GM18870 (cell line): ENCODE data around the gene HTR1E.
"Not testable (repeated sequence)": the region's sequence is repeated elsewhere in the genome, so short reads cannot be mapped to it uniquely, and the experiment has no call there.

Source experiments
- ATAC-seq: cut with Tn5 transposase; IDR thresholded peaks from one replicate; pipeline ENCODE4 v1.9.1; 2021; ENCODE audit warnings: moderate library complexity; ENCODE audit not compliant: unreplicated experiment

The HTR1E gene

DNA sequence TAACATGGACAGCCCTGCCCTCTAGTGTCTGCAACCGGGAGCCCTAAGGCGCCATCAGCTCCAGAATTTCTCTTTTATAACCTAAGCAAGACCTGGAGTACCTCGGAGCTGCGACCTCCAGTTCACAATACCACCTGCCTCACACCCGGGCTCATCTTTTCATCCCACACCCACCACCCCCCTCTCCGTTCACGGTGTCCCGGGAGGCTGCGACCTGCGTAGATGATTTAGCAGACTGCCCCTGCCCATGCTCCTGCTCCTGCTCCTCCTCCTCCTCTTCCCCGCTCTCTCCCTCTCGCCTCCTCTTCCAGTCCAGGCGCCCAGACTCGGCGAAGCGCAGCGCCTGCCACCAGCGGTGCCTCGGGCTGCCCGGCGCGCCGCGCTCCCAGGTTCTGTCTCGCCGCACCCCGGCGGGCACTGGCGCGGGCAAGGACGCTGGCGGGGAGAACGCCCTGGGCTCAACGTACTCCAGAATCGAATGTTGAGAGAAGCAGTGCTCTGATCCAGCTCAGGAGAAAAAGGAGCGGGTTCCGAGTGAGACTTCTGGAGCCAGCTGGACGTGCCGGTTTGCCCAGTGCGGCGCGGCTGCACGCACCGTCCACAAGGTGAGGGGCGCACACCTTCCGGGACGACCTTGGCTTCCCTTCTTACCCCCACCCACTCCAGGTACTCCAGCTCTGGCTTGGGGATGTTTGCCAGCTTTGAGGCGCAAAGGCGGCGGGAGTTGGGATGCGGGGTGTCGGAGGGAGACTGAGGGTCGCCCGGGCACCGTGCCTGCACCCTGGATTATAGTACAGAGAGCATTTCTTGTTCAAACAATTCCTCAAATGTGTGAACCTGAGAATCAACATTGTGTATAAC is at the start of gene HTR1E:
Gene HTR1E (plus strand): TSS at position 310 of the 861 bp plus-strand sequence. CDS start 77,807 bp downstream, outside the sequence.
- ATAC-seq = no peak

- ATAC-seq = no peak
These were observed 49.0 kb upstream of the HTR1E start for GRCh38 chr6:86888301-86888700.

- not testable (repeated sequence) for ATAC-seq
These were observed 40.1 kb upstream of the HTR1E start for GRCh38 chr6:86897265-86897664.

GRCh38 chr6:86913795-86914194 is 23.5 kb upstream of the HTR1E start:
- ATAC-seq = no peak

- no peak for ATAC-seq
These were observed 20.9 kb upstream of the HTR1E start for GRCh38 chr6:86916393-86916792.

- not testable (repeated sequence) for ATAC-seq
These were observed 10.2 kb upstream of the HTR1E start for GRCh38 chr6:86927138-86927537.

DNA sequence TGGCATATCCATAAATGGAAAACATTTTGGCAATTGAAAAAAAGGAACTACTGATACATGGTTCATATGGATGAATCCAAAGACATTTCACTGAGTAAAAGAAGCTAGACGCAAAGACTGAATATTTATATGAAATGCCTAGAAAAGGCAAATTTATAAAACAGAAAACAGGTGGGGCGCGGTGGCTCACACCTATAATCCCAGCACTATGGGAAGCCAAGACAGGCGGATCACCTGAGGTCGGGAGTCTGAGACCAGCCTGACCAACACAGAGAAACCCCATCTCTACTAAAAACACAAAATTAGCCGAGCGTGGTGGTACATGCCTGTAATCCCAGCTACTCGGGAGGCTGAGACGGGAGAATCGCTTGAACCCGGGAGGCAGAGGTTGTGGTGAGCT is 9.5 kb upstream of the HTR1E start:
- ATAC-seq = not testable (repeated sequence)

GRCh38 chr6:86934365-86934764 is 3.0 kb upstream of the HTR1E start:
- ATAC-seq = no peak

DNA sequence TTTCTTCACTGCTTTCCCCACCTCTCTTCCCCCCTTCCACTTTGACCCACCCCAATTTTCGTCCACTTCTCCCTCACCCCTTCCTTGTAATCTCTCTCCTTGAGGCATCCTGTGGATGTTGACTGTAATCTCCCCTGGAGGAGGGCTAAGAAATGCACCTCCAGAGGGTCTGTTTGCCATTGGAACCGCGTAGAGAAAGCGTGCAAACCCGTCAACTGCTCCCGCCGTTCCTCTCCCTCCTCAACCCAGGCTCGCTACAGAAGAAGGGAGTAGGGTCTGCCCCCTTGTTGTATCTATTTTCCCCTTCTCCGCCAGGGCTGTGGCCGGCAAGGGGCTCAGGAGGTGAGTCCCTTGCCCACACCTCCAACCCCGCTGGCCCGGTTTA is 502 bp upstream of the HTR1E start:
- ATAC-seq = no peak

DNA sequence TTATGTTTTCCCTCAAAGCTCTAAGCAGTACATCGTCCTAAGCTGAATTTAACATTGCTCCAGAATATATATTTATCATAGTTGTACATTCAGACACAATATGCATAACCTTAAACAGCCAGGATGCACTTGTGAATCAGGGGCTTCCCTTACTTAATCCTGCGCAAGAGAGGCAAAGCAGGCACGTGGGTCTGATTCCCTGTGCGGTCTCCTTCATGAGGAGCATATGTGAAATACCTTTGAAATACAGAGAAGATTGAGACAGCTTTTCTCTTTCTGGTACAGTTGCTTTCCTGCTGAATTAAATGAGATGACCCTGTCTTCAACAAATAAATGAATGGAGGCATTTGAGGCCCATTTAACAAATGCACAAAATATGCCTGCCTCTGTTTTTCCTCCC is 1.5 kb downstream of the HTR1E start:
- ATAC-seq = no peak

DNA sequence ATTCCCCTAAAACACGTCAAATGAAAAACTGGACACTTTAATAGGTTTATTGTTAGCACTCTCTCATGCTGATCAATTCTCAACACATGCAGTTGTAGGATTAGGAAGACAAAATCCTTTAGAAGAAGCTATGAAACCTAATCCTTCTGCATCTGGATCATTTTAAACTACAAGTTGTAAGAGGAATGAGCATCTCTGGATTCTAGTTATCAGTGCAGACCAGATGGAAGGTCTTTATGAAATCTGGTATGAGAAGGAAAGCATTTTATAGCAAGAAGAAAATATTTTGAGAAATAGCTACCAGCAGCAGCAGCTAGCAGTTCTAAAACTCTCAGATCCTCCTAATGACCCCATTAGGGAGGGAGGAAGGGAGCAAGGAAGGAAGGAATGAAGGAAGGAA is 4.1 kb downstream of the HTR1E start:
- no peak for ATAC-seq

DNA sequence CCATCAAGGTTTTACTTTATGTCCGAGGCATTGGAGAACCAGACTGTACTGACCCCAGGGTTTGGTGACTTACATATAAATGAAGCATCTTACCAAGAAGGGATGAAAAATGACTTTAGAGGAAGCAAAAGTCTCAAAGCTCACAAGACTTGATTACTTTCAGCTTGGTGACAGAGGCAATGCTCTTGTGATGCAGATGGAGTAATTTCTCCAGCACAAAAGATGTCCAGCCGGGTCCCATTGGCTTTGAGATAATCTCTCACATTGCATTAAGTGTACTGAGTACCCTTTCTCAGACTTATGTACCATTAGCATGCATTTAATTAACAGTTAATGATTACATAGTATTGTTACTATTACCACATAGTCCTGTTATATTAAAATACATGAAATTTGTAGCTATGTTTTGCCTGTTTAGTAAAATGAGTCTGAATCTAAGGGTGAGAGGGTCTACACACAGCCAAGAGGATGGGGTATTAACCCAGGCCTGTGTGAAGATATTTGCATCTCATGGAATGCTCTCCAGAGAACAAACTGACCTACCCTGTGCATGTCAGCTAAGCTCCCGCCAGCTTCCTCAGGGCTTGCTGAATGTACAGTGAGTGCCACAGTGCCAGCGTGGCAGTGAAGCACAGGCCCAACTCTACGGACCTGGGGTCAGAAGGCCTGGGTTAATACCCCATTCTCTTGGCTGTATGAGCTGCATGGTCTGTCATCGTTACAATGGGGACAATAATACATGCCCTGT is 5.6 kb downstream of the HTR1E start:
- no peak for ATAC-seq

- ATAC-seq = no peak
These were observed 6.6 kb downstream of the HTR1E start for GRCh38 chr6:86943819-86944407.

- no peak for ATAC-seq
These were observed 12.4 kb downstream of the HTR1E start for GRCh38 chr6:86949771-86950170.

DNA sequence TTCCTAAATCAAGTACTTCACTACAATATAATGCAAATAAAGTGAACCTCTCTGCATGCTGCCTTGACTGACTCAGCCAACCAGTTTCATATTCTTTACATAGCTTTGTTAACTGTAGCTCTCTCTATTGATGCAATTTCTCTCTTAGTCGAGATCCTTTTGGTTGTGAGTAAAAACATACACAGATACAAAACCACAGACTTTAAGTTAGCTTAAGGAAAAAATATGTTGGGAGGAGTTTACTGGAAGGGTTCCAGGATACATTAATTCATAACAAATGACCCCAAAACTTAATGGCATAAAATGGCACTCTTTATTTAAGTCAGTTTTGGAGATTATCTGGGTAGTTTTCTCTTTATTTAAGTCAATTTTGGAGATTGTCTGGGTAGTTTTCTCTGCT is 15.7 kb downstream of the HTR1E start:
- ATAC-seq = no peak

DNA sequence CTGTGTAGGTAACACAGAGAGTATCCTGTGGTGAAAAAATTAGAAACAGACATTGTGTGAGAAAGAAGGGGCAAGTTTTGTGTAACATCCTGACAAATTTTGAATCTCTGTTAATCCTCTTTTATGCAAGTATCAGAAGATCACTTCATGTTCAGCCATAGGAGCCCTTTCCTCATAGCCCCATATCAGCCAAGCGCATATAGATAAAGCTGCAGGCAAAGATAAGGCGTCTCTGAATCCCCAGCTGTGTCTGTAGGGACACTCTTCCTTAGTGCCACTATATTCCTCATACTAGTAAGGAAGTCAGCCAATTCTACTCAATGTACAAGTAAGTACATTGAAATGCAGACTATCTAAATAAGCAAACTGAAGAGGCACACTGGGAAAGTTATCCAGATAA is 22.3 kb downstream of the HTR1E start:
- ATAC-seq = no peak

- no peak for ATAC-seq
These were observed 24.3 kb downstream of the HTR1E start for GRCh38 chr6:86961455-86962200.

DNA sequence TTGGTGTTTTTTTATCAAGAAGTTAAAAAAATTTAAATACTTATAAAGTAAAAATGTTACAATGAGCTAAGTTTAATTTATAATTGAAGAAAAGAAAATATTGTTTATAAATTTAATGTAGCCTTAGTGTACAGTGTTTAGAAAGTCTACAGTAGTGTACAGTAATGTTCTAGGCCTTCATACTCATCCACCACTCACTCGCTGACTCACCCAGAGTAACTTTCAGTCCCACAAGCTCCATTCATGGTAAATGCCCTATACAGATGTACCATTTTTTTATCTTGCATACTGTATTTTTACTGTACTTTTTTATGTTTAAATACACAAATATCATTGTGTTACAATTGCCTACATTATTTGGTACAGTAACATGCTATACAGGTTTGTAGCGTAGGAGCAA is 26.0 kb downstream of the HTR1E start:
- no peak for ATAC-seq

DNA sequence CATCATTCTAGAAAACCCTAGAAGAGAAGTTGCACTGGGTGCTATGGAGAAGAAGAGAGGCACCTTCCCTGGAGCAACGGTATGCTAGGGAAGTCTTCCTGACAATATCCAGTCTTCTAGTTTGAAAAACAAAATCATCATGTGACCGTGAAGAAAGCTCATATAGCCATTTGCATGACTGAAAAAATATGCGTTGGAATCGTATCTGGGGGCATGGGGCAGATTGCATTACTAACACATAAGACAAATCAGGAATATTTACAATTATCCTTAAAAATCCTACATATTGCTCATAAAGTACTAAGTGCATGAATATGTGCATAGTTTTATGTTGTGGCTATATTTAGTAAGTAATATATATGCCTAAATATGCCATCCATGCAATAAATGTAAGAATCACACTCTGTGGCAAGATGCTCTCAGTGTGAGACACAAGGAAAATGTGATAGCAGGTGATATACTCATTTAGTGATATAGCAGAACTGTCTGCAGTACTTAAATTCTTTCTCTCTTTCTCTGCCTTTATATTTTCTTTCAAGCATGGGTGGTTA is 26.8 kb downstream of the HTR1E start:
- no peak for ATAC-seq

- no peak for ATAC-seq
These were observed 28.9 kb downstream of the HTR1E start for GRCh38 chr6:86966271-86966670.

DNA sequence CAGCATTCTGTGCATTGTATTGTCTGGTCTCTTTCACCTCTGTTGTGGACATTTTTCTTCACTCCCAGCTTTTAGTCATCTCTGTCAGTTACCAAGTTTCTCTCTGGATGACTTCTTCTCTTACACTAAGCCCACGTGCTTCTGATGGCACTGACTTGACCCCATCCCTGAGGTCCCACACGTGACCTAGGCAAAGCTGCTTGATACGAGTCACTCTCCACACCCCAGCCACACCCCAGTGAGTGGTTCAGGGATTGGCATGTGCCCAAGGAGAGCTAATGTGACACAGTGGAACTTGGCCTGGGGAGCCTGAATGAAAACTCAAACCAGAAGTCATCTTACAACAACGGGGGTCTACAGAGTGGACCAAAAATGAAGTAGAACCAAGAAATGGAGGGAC is 32.2 kb downstream of the HTR1E start:
- ATAC-seq = no peak
